Keratinocyte (primary cell): ENCODE data around the gene C19orf73. TPM values are rescaled to one million over a fixed set of nuclear protein-coding genes. Genes with fewer than 3 reads are reported as not detected.
A peak's percentile ranks its signal among the peaks of the same experiment; 100 is the strongest.

ENCODE experiments used
- DNase-seq: peaks from one replicate; pipeline ENCODE4 v3.0.0-alpha.2; 2011; ENCODE audit warnings: low read depth, missing footprints, low spot score
- FAIRE-seq: peaks from 2 replicates; lab custom pipeline; 2011; peaks lifted over from hg19 to GRCh38; lab: Jason Lieb, UNC
- H2AFZ ChIP-seq: 2 replicates; pipeline ENCODE4 v1.6.0; 2012; ENCODE audit warnings: low read length, control low read depth, inconsistent platforms; ENCODE audit not compliant: control insufficient read depth
- H3K27ac ChIP-seq: 2 replicates; pipeline ENCODE4 v1.5.1; 2011; ENCODE audit warnings: low read length; ENCODE audit not compliant: control insufficient read depth, insufficient read depth
- H3K27me3 ChIP-seq: 3 replicates; pipeline ENCODE4 v1.6.0; 2011; ENCODE audit warnings: low read length; ENCODE audit not compliant: control insufficient read depth, insufficient read depth; ENCODE audit errors: extremely low read depth
- H3K36me3 ChIP-seq, 2 experiments: 2 replicates in 1 of 2; 3 replicates in 1 of 2; pipeline ENCODE4 v1.5.1; 2011; ENCODE audit warnings: low read length in 2 of 2, mild to moderate bottlenecking in 1 of 2; ENCODE audit not compliant: control insufficient read depth in 2 of 2, insufficient read depth in 2 of 2; ENCODE audit errors: extremely low read depth in 1 of 2
- H3K4me1 ChIP-seq: 3 replicates; pipeline ENCODE4 v1.5.1; 2011; ENCODE audit warnings: low read length; ENCODE audit not compliant: control insufficient read depth, insufficient read depth; ENCODE audit errors: extremely low read depth
- H3K4me2 ChIP-seq: 3 replicates; pipeline ENCODE4 v1.6.0; 2011; ENCODE audit warnings: low read depth, low read length; ENCODE audit not compliant: control insufficient read depth, insufficient read depth; ENCODE audit errors: extremely low read depth
- H3K4me3 ChIP-seq, 3 experiments: fragments of 200-600 bp in 1 of 3; sonication (generic) in 1 of 3; 2 replicates in 2 of 3; 3 replicates in 1 of 3; pipeline ENCODE4 v1.5.1; 2011 to 2016; ENCODE audit warnings: low read length in 3 of 3, mild to moderate bottlenecking in 3 of 3, control low read depth in 2 of 3, inconsistent platforms in 1 of 3, low read depth in 1 of 3, mixed read lengths in 1 of 3, mixed run types in 1 of 3, moderate library complexity in 1 of 3; ENCODE audit not compliant: control insufficient read depth in 2 of 3, insufficient read depth in 2 of 3; ENCODE audit errors: extremely low read depth in 1 of 3
- H3K79me2 ChIP-seq: 2 replicates; pipeline ENCODE4 v1.6.0; 2012; ENCODE audit warnings: low read length; ENCODE audit not compliant: control insufficient read depth, insufficient read depth
- H3K9ac ChIP-seq: 3 replicates; pipeline ENCODE4 v1.6.0; 2011; ENCODE audit warnings: low read length; ENCODE audit not compliant: control insufficient read depth, insufficient read depth; ENCODE audit errors: extremely low read depth
- H3K9me1 ChIP-seq: 3 replicates; pipeline ENCODE4 v1.6.0; 2011; ENCODE audit warnings: low read length; ENCODE audit not compliant: control insufficient read depth, insufficient read depth; ENCODE audit errors: extremely low read depth
- H3K9me3 ChIP-seq: 2 replicates; pipeline ENCODE4 v1.5.1; 2012; ENCODE audit warnings: low read depth, low read length; ENCODE audit not compliant: control insufficient read depth
- H4K20me1 ChIP-seq: 3 replicates; pipeline ENCODE4 v1.6.0; 2011; ENCODE audit warnings: low read length; ENCODE audit not compliant: control insufficient read depth, insufficient read depth; ENCODE audit errors: extremely low read depth
- CTCF ChIP-seq, 3 experiments: IDR thresholded peaks in 1 of 3; conservative IDR thresholded peaks in 1 of 3; optimal IDR thresholded peaks in 1 of 3; 2 replicates in 2 of 3; 3 replicates in 1 of 3; pipeline versions ENCODE3 to v1.5.1; 2011; ENCODE audit warnings: low read length in 3 of 3, mild to moderate bottlenecking in 3 of 3, moderate library complexity in 2 of 3, control low read depth in 1 of 3, inconsistent platforms in 1 of 3; ENCODE audit not compliant: insufficient read depth in 2 of 3; ENCODE audit errors: extremely low read depth in 1 of 3
- EZH2 ChIP-seq: IDR thresholded peaks from one replicate; pipeline ENCODE4 v1.6.1; 2012; ENCODE audit warnings: inconsistent platforms, mild to moderate bottlenecking, low read length, moderate library complexity
- dilution Hi-C: fragments of 300-500 bp; cut with MboI; formaldehyde crosslinking; loops from one replicate; pipeline ENCODE4 v1.7.0; 2020; ENCODE audit warnings: low sequenced_read_pairs; ENCODE audit not compliant: extremely low pct_ligation_motif_present
- polyA plus RNA-seq, 5 experiments: library from polyadenylated mRNA; depleted of rRNA in 3 of 5; stranded (reverse) in 3 of 5; stranded (forward) in 1 of 5; unstranded in 1 of 5; fragments of >200 nt; gene quantifications; 1 replicate in 1 of 5; 2 replicates in 3 of 5; 3 replicates in 1 of 5; pipeline versions ENCODE4 v1.2.1 to v1.2.3, GENCODE V29; 2011 to 2012; ENCODE audit warnings: missing spikeins in 2 of 5, low read depth in 1 of 5, low replicate concordance in 1 of 5

The C19orf73 gene
- polyA plus RNA-seq, 1 donor (not counting 4 experiments of a cell fraction or from before 2014, with no cell fraction given), result 0.71 TPM

GRCh38 chr19:49119411-49120324 lies 725 bp upstream of the C19orf73 start, which contains the start of gene PPFIA3:
Gene PPFIA3, plus strand, starts transcription at chr19:49119544. Its CDS starts 8,330 bp downstream, at chr19:49127874.
- TF ChIP-seq EZH2 (no peak), CTCF (optimal IDR thresholded peaks at IDR 0.05 in 1 of 3, IDR thresholded peaks at IDR 0.05 in 1 of 3, conservative IDR thresholded peaks at IDR 0.05 in 1 of 3; ENCODE audit: extremely low read depth in 1 of 3, insufficient read depth in 2 of 3, low read length in 3 of 3) (no peak)
- Histone ChIP-seq H4K20me1 (no peaks in the 10 kb centered on the region), H3K27ac (peak within 1 kb of the TSS; percentile 87), H3K27me3 (no peaks in the 10 kb centered on the region), H3K79me2 (no peaks in the 10 kb centered on the region), H2AFZ (peak within 1 kb of the TSS; percentile 83), H3K9ac (peak within 1 kb of the TSS; percentile 83), H3K4me1 (peaks cover 12% of the 10 kb centered on the region), H3K36me3 (no peaks in the 10 kb centered on the region), H3K4me2 (peak within 1 kb of the TSS; percentile 98), H3K4me3 (peak within 1 kb of the TSS; percentile 55 to 85 (median 83)), H3K9me1 (no peaks in the 10 kb centered on the region), H3K9me3 (no peaks in the 10 kb centered on the region)
- dilution Hi-C loops, result no loop called here
- FAIRE-seq, result no peak
- no peak for DNase-seq

GRCh38 chr19:49117677-49118564 lies 1.0 kb downstream of the C19orf73 start:
- H3K4me1 ChIP-seq, result peaks cover 17% of the 10 kb centered on the region
- DNase-seq, result no peak
- H3K36me3 ChIP-seq, result no peaks in the 10 kb centered on the region
- TF ChIP-seq CTCF (optimal IDR thresholded peaks at IDR 0.05 in 1 of 3, IDR thresholded peaks at IDR 0.05 in 1 of 3, conservative IDR thresholded peaks at IDR 0.05 in 1 of 3; ENCODE audit: extremely low read depth in 1 of 3, insufficient read depth in 2 of 3, low read length in 3 of 3) (no peak), EZH2 (no peak)
- no peaks in the 10 kb centered on the region for H3K9me3 ChIP-seq
- dilution Hi-C loops, result no loop called here
- H4K20me1 ChIP-seq, result no peaks in the 10 kb centered on the region
- peak overlapping the region; percentile 98 for H3K4me2 ChIP-seq
- H3K4me3 ChIP-seq, result peak overlapping the region; percentile 55 to 85 (median 83)
- H3K79me2 ChIP-seq, result no peaks in the 10 kb centered on the region
- no peaks in the 10 kb centered on the region for H3K27me3 ChIP-seq
- H2AFZ ChIP-seq, result peak overlapping the region; percentile 83
- FAIRE-seq, result no peak
- H3K9ac ChIP-seq, result peak overlapping the region; percentile 83
- no peaks in the 10 kb centered on the region for H3K9me1 ChIP-seq
- H3K27ac ChIP-seq, result peak overlapping the region; percentile 87
